Left lung (tissue), 10 donors: ENCODE results near the gene A2M. TPM values are rescaled to one million over a fixed set of nuclear protein-coding genes. Genes with fewer than 3 reads are reported as not detected.

Source experiments
- ATAC-seq: fragments of 200-7000 bp; cut with Tn5 transposase; one replicate; pipeline ENCODE4 v1.9.1; 2020; ENCODE audit warnings: moderate library complexity
- DNase-seq, 4 donors: peaks; one replicate each; pipeline ENCODE4 v3.0.0-alpha.2; 2013 to 2020
- H3K27ac ChIP-seq, 2 donors: fragments of 200-600 bp; sonication (generic) in 1 of 2; one replicate each; pipeline versions ENCODE4 v1.5.0 to v1.8.0; 2020 to 2021
- H3K27me3 ChIP-seq, 2 donors: fragments of 200-600 bp; sonication (generic) in 1 of 2; one replicate each; pipeline versions ENCODE4 v1.5.0 to v1.8.0; 2020 to 2021
- H3K36me3 ChIP-seq, 2 donors: fragments of 200-600 bp; sonication (generic) in 1 of 2; one replicate each; pipeline versions ENCODE4 v1.5.0 to v1.8.0; 2020 to 2021
- H3K4me1 ChIP-seq, 2 donors: fragments of 200-600 bp; one replicate each; pipeline ENCODE4 v1.8.0; 2021
- H3K4me3 ChIP-seq, 2 donors: fragments of 200-600 bp; sonication (generic) in 1 of 2; one replicate each; pipeline versions ENCODE4 v1.5.0 to v1.8.0; 2020 to 2021; ENCODE audit warnings: mild to moderate bottlenecking in 1 of 2
- H3K9me3 ChIP-seq, 2 donors: fragments of 200-600 bp; sonication (generic) in 1 of 2; one replicate each; pipeline versions ENCODE4 v1.5.0 to v1.8.0; 2020 to 2021
- intact Hi-C, 2 donors: fragments of 100-400 bp; cut with DNase I; formaldehyde crosslinking; loops; one replicate each; pipeline versions ENCODE4 v1.11.2 to v1.14.2; 2022
- polyA plus RNA-seq, 6 donors: library from polyadenylated mRNA; unstranded; fragments of 120-200 nt; gene quantifications; one replicate each; pipeline ENCODE4 v1.2.1, GENCODE V29; 2013; ENCODE audit not compliant: insufficient read length in 6 of 6
- total RNA-seq, 2 donors: library from RNA; stranded (reverse); fragmentation: NEBNext Ultra II Directional; extraction: Animal tissue kit (Norgen Biotek cat#: 25700); gene quantifications; one replicate each; pipeline ENCODE4 v1.2.1, GENCODE V29; 2021
- TF ChIP-seq, protein P1 (sequence below), 2 donors: fragments of 200-600 bp; sonication (generic) in 1 of 2; IDR thresholded peaks; one replicate each; pipeline versions ENCODE4 v1.5.0 to v1.8.0; 2021; ENCODE audit warnings: antibody characterized with exemption in 2 of 2
- donor health status: DM: no; HTN: yes; CAD: no.
- donor health status: DM: no; HTN: no; CAD: no.

Gene A2M
- total and polyA plus RNA-seq, 8 donors = 814 to 2,660 (median 2,105) TPM

- Histone ChIP-seq H3K27ac (no peak overlapping the region), H3K27me3 (no peaks in the 10 kb centered on the region), H3K4me3 (no peak overlapping the region), H3K9me3 (no peaks in the 10 kb centered on the region), H3K36me3 (peaks cover 0 to 46% of the 10 kb centered on the region in 2 donors), H3K4me1 (no peaks in the 10 kb centered on the region)
- TF ChIP-seq, protein P1, sequence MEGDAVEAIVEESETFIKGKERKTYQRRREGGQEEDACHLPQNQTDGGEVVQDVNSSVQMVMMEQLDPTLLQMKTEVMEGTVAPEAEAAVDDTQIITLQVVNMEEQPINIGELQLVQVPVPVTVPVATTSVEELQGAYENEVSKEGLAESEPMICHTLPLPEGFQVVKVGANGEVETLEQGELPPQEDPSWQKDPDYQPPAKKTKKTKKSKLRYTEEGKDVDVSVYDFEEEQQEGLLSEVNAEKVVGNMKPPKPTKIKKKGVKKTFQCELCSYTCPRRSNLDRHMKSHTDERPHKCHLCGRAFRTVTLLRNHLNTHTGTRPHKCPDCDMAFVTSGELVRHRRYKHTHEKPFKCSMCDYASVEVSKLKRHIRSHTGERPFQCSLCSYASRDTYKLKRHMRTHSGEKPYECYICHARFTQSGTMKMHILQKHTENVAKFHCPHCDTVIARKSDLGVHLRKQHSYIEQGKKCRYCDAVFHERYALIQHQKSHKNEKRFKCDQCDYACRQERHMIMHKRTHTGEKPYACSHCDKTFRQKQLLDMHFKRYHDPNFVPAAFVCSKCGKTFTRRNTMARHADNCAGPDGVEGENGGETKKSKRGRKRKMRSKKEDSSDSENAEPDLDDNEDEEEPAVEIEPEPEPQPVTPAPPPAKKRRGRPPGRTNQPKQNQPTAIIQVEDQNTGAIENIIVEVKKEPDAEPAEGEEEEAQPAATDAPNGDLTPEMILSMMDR (IDR thresholded peaks at IDR 0.05) = no peak
- intact Hi-C loops = no loop called here
- DNase-seq = no peak
- ATAC-seq = no peak
Measured at GRCh38 chr12:9104087-9104486, 11.6 kb downstream of the A2M start.

DNA sequence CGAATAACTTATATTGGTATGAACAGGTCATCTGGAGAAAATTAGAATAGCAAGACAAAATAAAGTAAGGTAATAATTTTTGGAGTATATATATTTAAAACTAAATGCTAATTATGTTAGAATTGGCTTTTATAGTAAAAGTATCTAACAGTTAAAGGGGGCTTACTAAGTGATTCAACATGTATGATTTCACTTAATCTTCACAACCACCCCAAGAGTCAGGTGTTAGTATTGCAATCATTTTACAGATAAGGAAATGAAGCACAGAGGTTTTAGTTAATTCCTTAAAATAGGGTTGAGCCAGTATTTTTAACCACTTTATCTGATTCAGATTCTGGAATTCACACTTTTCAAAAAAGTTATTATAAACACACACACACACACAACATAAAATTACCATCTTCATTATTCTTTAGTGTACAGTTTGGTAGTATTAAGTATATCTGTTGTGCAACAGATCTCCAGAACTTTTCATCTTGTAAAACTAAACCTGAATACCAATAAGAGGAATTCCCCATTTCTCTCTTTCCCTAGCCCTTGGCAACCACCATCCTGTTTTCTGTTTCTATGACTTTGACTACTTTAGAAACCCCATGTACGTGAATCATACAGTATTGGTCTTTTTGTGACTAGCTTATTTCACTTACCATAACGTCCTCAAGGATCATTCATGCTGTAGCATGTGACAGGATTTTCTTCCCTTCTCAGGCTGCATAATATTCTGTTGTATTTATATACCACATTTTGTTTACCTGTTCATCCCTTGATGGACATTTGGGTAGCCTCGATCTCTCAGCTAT, 12.5 kb downstream of the A2M start:
- no peak overlapping the region for H3K27ac ChIP-seq

GRCh38 chr12:9101018-9101687, 14.6 kb downstream of the A2M start:
- no peaks in the 10 kb centered on the region for H3K27me3 ChIP-seq
- intact Hi-C loops = no loop called here
- peaks cover 0 to 51% of the 10 kb centered on the region in 2 donors for H3K36me3 ChIP-seq
- H3K27ac ChIP-seq = no peak overlapping the region
- ATAC-seq (no peak), DNase-seq (no peak)
- H3K4me3 ChIP-seq = no peak overlapping the region
- TF ChIP-seq, protein P1 (IDR thresholded peaks at IDR 0.05) = no peak
- H3K9me3 ChIP-seq = no peaks in the 10 kb centered on the region
- no peaks in the 10 kb centered on the region for H3K4me1 ChIP-seq

More for the DNA sequence above, 12.5 kb downstream of the A2M start:
- ATAC-seq (no peak), DNase-seq (no peak)
- Histone ChIP-seq H3K9me3 (no peaks in the 10 kb centered on the region), H3K4me1 (no peaks in the 10 kb centered on the region), H3K36me3 (peaks cover 0 to 48% of the 10 kb centered on the region in 2 donors), H3K4me3 (no peak overlapping the region), H3K27me3 (no peaks in the 10 kb centered on the region)
- TF ChIP-seq, protein P1 (IDR thresholded peaks at IDR 0.05) = no peak
- intact Hi-C loops = no loop called here

DNA sequence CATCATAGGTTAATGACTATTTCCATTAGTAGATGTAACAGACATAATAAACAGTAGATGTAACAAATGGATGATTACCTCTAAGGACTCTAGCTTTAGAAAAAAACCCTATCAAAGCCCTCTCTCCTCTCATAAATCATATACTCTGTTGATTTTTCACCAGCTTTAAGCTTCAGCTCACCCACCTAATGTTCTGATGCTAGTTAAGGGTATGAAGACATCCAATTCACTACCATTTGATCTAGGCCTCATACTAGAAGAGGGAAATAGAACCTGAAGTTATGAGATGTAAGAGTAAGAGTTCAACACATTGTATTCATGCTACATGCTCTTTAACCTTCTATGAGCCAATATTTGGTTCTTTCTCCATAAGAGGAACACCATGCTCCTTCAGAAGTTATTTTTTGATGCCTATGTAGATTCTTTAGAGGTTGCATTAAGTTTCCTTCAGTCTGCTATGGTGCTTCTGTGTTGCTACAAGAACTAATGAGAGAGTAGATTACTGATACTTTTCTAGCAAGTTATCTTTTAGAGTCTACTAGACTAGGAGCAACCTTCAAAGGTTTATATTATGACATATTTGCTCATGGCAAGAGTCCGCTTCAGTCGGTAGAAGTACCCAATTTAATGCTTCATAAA, 16.0 kb downstream of the A2M start:
- Histone ChIP-seq H3K36me3 (peaks cover 0 to 55% of the 10 kb centered on the region in 2 donors), H3K9me3 (no peaks in the 10 kb centered on the region), H3K27me3 (no peaks in the 10 kb centered on the region), H3K4me3 (no peak overlapping the region), H3K27ac (no peak overlapping the region), H3K4me1 (no peaks in the 10 kb centered on the region)
- TF ChIP-seq, protein P1 (IDR thresholded peaks at IDR 0.05) = no peak
- ATAC-seq = no peak
- no peak for DNase-seq
- intact Hi-C loops = no loop called here
